T-helper 2 cell treated with Interferon-gamma antibody and Interleukin-4, amounts not matched to agents 5 μg/mL and 100 μg/mL, for 36 hours (primary cell): Measurements from ENCODE around the gene PIP5KL1.

Source experiments
- DNase-seq: peaks from one replicate; pipeline ENCODE4 v3.0.0; 2021; ENCODE audit warnings: low spot score
- H3K27ac Mint-ChIP-seq: one replicate; pipeline ENCODE4 v1.8.0; 2021; ENCODE audit warnings: mild to moderate bottlenecking, mixed read lengths
- H3K27me3 Mint-ChIP-seq: one replicate; pipeline ENCODE4 v1.8.0; 2021; ENCODE audit warnings: low read depth, mixed read lengths
- H3K36me3 Mint-ChIP-seq: one replicate; pipeline ENCODE4 v1.8.0; 2021; ENCODE audit warnings: low read depth, mixed read lengths
- H3K4me1 Mint-ChIP-seq: one replicate; pipeline ENCODE4 v1.8.0; 2021; ENCODE audit warnings: low read depth, mixed read lengths
- H3K4me3 Mint-ChIP-seq: one replicate; pipeline ENCODE4 v1.8.0; 2022; ENCODE audit warnings: mild to moderate bottlenecking, moderate library complexity, mixed read lengths
- H3K9me3 Mint-ChIP-seq: one replicate; pipeline ENCODE4 v1.8.0; 2021; ENCODE audit warnings: mixed read lengths

PIP5KL1 gene

DNA sequence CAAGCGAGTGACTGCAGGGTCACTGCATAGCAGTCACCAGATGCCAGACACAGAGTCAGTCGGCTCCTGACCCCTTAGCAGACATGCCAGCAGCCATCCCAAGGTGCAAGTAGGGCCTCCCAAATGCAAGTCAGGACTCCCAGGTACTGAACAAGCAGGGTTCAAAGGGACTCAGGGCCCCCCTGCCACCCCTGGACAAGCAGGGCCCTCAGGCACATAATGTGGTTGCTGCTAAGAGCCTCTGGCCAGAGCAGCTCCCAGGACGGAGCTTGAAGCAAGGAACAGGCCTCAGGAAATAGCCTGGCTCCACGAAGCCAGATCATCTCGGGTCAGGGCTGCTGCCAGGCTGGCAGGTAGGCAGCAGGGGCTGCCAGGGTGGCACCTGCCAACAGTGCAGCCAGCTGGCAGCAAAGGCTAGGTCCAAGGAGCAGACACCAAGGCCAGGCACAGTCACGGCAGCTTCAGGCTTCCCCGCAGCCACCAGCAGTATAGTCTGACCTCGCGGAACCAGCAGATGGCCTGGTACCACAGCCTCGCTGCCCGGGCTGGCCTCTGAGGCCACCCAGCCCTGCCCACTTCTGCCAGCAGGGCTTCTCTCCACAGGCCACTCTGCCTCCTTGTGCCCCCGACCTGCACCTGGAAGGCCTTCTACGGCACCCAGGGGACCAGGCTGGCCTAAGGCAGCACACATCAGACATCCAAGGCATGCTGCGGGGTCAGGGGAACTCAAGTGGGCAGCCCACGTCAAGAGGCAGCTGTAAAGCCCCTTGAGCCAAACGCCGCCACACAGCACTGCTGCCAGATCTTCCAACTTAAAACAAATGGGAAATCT, 42.8 kb upstream of the PIP5KL1 start:
- no peak for DNase-seq
- H3K9me3 Mint-ChIP-seq = no peaks in the 10 kb centered on the region
- H3K4me3 Mint-ChIP-seq = peak overlapping the region; percentile 96
- peak overlapping the region; percentile 97 for H3K27ac Mint-ChIP-seq
- no peaks in the 10 kb centered on the region for H3K27me3 Mint-ChIP-seq
- H3K36me3 Mint-ChIP-seq = peaks cover 89% of the 10 kb centered on the region
- peaks cover 77% of the 10 kb centered on the region for H3K4me1 Mint-ChIP-seq

GRCh38 chr9:127972236-127972871, 41.8 kb upstream of the PIP5KL1 start:
- Mint-ChIP-seq H3K36me3 (peaks cover 87% of the 10 kb centered on the region), H3K27me3 (no peaks in the 10 kb centered on the region), H3K4me3 (peak overlapping the region; percentile 96), H3K27ac (peak overlapping the region; percentile 97), H3K9me3 (no peaks in the 10 kb centered on the region), H3K4me1 (peaks cover 86% of the 10 kb centered on the region)
- DNase-seq = no peak

GRCh38 chr9:127971357-127972235, 41.0 kb upstream of the PIP5KL1 start:
- Mint-ChIP-seq H3K4me3 (peak overlapping the region; percentile 96), H3K27ac (peak overlapping the region; percentile 97), H3K4me1 (peaks cover 91% of the 10 kb centered on the region), H3K27me3 (no peaks in the 10 kb centered on the region), H3K9me3 (no peaks in the 10 kb centered on the region), H3K36me3 (peaks cover 82% of the 10 kb centered on the region)
- DNase-seq = no peak

DNA sequence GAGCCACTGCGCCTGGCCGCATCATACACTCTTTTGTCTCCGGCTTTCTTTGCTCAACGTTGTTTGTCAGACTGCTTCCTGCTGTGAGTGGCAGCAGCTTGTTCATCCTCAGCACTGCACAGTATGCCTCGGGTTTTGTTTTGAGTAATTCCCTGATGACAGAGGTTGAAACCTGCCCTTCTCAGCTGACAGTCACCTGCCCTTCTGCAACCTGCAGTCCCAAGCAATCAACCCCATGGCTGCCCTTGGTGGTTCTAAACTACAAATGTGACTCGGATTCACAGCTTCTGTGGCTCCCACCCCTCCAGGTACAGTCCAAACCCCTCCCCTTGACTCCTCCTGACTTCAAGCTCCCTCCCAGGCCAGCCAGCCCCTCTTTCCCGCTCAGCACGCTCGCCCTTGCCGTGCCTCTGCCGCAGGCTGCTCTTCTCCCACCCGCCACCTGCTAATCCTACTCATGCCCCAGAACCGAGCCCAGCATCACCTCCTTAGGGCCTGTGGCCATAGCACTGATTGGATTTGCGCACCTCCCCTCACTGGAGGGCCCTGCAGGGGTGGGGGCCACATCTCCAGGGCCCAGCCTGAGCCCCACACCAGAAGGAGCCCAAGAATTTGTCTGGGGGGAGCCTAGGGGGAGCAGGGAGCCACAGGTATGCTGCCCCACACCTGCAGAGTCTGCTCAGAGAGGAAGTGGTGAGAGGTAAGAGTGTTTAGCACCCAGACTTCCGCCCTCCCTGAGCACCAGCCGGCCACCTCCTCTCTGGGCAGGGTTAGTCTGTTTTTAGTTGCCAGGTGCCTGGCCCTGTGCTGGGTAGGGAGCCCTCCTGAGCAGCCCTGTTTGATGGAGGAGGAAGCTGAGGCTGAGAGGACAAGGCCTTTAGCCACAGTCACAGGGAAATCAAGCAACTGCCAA, 40.1 kb upstream of the PIP5KL1 start:
- peak; percentile 83 for DNase-seq
- Mint-ChIP-seq H3K27me3 (no peaks in the 10 kb centered on the region), H3K36me3 (peaks cover 73% of the 10 kb centered on the region), H3K4me3 (peak overlapping the region; percentile 96), H3K27ac (peak overlapping the region; percentile 97), H3K9me3 (no peaks in the 10 kb centered on the region), H3K4me1 (peaks cover 88% of the 10 kb centered on the region)

GRCh38 chr9:127968700-127969383, 38.3 kb upstream of the PIP5KL1 start:
- Mint-ChIP-seq H3K27ac (peak overlapping the region; percentile 97), H3K4me3 (peak overlapping the region; percentile 96), H3K36me3 (peaks cover 71% of the 10 kb centered on the region), H3K27me3 (no peaks in the 10 kb centered on the region), H3K9me3 (no peaks in the 10 kb centered on the region), H3K4me1 (peaks cover 86% of the 10 kb centered on the region)
- DNase-seq = no peak

- Mint-ChIP-seq H3K4me3 (peak overlapping the region; percentile 96), H3K27me3 (no peaks in the 10 kb centered on the region), H3K4me1 (peaks cover 88% of the 10 kb centered on the region), H3K36me3 (peaks cover 75% of the 10 kb centered on the region), H3K27ac (peak overlapping the region; percentile 97), H3K9me3 (no peaks in the 10 kb centered on the region)
- no peak for DNase-seq
Measured at GRCh38 chr9:127968042-127968441, 37.5 kb upstream of the PIP5KL1 start.

DNA sequence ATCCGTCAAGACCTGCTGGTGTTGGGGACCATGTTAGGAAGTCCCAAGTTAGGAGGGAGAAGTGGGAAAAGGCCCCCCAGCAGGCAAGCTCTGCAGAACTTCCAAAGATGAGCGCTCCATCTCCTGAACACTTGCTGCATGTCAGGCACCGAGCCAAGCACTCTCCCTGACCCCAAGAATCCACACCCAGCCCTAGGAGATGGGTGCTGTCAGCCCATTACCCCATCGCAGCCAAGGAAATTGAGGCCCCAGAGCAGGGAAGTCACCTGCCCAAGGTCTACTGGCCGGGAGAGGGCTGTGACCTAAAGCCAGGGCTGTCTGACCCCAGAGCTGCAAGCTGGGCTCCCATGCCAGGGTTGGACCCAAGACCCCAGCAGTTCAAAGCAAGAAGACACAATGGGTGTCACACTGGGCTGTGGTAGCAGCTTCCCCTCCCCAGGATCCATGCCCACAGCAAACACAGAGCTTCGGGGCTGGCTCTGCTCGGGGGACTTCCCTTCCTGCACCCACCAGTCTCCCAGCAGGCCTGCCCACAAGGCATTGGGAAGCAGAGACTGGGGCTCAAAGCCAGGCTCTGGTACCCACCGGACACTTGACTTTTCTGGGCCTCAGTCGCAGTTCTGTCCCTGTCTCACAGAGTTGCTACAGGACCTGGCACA, 36.7 kb upstream of the PIP5KL1 start:
- no peak for DNase-seq
- Mint-ChIP-seq H3K27ac (peak overlapping the region; percentile 53), H3K4me1 (peaks cover 88% of the 10 kb centered on the region), H3K27me3 (no peaks in the 10 kb centered on the region), H3K36me3 (peaks cover 77% of the 10 kb centered on the region), H3K9me3 (no peaks in the 10 kb centered on the region), H3K4me3 (peak overlapping the region; percentile 52)

- H3K27me3 Mint-ChIP-seq = no peaks in the 10 kb centered on the region
- peak overlapping the region; percentile 42 for H3K4me3 Mint-ChIP-seq
- H3K27ac Mint-ChIP-seq = peak overlapping the region; percentile 26
- H3K4me1 Mint-ChIP-seq = peaks cover 87% of the 10 kb centered on the region
- no peaks in the 10 kb centered on the region for H3K9me3 Mint-ChIP-seq
- no peak for DNase-seq
- peaks cover 78% of the 10 kb centered on the region for H3K36me3 Mint-ChIP-seq
Measured at GRCh38 chr9:127966416-127967150, 36.0 kb upstream of the PIP5KL1 start.

GRCh38 chr9:127965953-127966352, 35.4 kb upstream of the PIP5KL1 start:
- peaks cover 88% of the 10 kb centered on the region for H3K4me1 Mint-ChIP-seq
- no peaks in the 10 kb centered on the region for H3K27me3 Mint-ChIP-seq
- no peak overlapping the region for H3K27ac Mint-ChIP-seq
- DNase-seq = no peak
- H3K4me3 Mint-ChIP-seq = peak overlapping the region; percentile 70
- H3K36me3 Mint-ChIP-seq = peaks cover 79% of the 10 kb centered on the region
- H3K9me3 Mint-ChIP-seq = no peaks in the 10 kb centered on the region

DNA sequence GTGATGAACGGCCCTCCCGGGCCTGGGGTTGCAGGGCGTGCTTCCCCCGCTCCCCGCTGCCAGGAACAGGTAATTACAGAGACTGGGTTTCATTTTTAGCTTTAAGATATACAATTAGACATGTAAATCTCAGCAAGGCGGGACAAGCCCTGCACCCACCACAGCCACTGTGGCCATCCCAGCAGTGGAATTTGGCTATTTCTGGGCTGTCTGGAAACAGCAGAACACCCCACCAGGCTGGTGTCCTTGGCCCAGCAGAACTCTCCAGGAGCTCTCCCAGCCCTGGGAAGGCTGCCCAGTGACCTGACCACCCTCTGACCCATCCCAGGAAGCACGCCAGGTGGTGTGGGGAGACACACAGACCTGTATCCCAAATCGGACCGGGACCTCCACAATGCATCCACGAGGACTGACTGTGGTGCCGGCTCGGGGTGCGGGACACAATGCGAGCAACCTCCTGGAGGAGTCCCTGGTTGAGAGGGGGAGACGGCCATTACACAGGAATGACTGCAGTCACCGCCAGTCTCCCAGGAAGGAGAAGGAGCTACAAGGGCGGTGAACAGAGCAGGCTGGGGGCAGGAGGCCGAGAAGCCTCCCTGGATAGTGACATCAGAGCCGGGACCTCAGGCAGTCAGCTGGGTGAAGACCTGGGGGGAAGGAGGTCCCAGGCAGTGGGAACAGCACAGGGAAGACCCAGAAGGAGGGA, 32.9 kb upstream of the PIP5KL1 start:
- H3K27ac Mint-ChIP-seq = no peak overlapping the region
- no peaks in the 10 kb centered on the region for H3K27me3 Mint-ChIP-seq
- H3K4me3 Mint-ChIP-seq = peak overlapping the region; percentile 12
- peaks cover 76% of the 10 kb centered on the region for H3K36me3 Mint-ChIP-seq
- peaks cover 86% of the 10 kb centered on the region for H3K4me1 Mint-ChIP-seq
- H3K9me3 Mint-ChIP-seq = no peaks in the 10 kb centered on the region
- no peak for DNase-seq

GRCh38 chr9:127963041-127963358, 32.4 kb upstream of the PIP5KL1 start:
- Mint-ChIP-seq H3K9me3 (no peaks in the 10 kb centered on the region), H3K4me3 (peak overlapping the region; percentile 12), H3K4me1 (peaks cover 85% of the 10 kb centered on the region), H3K27me3 (no peaks in the 10 kb centered on the region), H3K27ac (peak overlapping the region; percentile 5), H3K36me3 (peaks cover 74% of the 10 kb centered on the region)
- DNase-seq = no peak
